Activated CD4-positive, CD25-positive, alpha-beta regulatory T cell (primary cell): ENCODE results near the gene PLA2G12A.
A peak's percentile ranks its signal among the peaks of the same experiment; 100 is the strongest.

Experiments used
- DNase-seq, 4 experiments: peaks; one replicate each; lab custom pipeline; 2025; lab: John Stamatoyannopoulos, UW

PLA2G12A gene

DNA sequence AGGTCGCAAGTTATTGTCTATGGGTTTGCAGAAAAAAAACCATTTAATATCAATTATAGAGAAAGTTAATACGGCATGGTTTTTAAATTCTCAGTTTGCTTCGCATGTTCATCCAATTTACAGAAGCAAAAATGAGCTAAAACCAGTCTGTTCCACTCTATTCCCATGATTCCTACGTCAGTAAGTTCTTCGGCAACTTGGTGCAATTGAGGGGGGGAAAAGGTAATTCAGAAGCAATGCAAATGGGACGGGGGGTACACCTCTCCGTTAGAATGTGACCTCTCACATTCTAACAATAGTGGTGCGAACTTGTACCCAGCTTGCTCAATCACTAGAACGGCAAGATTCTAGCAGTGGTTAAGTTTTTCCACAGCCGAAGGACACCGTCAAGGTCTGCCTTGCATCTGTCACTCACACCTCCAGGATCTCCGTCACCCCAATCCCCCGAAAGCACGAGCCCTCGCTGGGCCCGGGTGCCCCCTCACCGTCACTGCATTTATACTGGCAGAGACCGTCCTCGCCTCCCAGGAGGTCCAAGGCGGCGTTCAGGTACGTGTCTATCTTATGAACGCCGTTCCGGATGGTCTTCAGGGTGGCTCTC, 653 bp downstream of the PLA2G12A start:
- DNase-seq, result peak in 1 of 4 experiments; percentile 15

DNA sequence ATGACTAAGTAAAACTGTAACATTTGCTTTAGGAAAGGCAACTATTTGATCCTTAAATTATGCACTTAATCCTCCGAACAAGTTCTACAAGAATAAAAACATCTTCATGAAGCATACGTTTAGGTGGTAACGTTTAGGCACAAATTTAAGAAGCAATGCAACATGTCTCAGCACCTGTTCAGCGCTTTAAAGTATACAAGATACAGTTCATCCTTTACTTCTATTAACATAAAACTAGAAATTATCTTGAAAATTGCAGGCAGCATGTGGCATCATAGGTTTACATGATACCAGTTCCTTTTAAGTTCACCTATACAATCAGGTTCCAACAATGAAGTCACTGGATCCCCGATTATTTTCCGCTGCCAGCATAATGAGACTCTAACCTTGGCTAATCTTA, 1.5 kb downstream of the PLA2G12A start:
- no peak for DNase-seq

DNA sequence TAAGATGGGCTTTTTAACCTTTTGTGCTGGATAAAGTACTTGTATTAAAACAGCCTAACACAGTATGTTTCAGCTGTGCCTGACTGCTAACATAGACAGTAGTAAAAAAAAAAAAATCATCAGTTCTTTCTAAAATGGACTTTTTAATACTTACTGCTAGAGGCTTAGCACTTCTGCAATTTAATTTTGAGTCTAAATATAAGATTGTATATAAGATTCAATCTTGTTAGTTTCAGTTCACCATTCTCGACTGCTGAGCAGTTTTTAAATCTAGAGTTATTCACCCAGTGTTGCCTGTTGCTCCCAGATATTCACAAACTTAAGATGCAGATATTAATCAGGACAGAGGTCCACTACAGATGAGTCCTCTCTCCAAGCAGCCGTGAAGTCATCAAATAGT, 6.8 kb downstream of the PLA2G12A start:
- no peak for DNase-seq

DNA sequence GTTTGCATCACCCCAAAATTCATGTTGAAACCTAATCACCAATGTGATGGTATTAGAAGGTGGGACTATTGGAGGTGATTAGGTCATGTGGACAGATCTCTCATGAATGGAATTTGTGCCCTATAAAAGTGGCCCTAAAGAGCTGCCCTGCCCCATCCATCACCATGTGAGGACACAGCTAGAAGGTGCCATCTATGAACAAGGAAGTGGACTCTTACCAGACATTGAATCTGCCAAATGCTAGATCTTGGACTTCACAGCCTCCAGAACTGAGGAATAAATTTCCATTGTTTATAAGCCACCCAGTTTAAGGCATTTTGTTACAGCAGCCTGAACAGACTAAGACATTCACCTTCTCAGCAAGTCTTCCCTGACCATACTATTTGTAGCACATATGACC, 7.5 kb downstream of the PLA2G12A start:
- DNase-seq, result no peak

DNA sequence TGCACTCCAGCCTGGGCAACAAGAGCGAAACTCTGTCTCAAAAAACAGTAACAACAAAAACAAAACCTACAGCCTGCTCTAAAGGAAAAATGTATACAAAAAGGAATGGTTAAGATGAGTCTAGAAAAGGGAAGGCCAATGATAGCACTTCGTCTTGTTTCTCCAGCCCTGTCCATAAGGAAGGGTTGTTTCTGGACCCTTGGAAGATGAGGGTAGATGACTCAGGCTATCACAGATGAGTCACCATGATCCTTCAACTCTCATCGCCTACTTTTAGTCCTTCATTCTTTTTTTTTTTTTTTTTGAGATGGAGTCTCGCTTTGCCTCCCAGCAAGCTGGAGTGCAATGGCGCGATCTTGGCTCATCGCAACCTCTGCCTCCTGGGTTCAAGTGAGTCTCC, 8.8 kb downstream of the PLA2G12A start:
- no peak for DNase-seq

DNA sequence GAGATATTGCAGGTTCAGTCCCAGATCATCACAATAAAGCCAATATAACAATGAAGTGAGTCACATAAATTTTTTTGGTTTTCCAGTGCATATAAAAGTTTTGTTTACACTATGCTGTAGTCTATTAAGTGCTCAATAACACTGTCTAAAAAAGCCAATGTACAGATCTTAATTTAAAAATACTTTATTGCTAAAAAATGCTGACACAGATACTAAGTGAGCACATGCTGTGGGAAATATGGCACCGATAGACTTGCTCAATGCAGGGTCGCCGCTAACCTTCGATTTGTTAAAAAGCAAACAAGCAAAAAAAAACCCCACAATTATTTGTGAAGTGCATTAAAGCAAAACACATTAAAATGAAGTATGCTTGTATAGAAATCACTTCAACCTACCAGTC, 10.3 kb downstream of the PLA2G12A start:
- no peak for DNase-seq

DNA sequence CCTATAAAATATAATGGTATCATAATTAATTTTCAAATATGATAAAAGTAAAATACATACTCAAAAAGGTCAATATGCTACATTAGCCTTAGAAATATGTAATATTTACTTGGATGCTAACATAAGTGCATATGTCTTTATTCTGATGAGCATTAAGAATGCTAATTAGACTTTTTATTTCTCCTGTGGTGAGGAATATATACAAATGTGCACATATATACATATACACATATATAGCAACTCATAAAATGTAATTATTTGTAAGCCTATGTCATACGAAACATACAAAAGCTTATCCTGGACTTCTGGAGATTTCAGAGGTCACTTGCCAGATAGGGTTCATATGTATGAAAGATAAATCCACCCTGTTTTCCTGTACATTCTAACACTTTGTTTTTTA, 11.1 kb downstream of the PLA2G12A start:
- DNase-seq, result no peak

DNA sequence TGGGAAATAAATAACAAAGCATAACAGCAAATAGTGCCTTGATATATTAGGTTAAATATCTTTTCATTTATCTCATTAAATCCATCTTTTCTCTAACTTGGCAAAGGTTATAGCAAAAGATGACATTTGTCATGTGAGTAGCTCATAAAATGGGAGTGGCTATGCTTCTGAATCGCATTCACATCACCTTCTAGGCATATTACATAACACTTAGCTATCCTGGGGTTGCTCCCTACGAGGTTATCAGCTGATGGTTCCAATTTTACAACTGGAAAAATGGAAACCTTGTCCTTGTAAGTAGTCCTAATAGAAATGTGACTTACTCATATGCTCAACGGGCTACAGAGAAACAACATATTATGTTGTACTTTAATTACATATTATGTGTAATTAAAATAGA, 16.4 kb downstream of the PLA2G12A start:
- no peak for DNase-seq

DNA sequence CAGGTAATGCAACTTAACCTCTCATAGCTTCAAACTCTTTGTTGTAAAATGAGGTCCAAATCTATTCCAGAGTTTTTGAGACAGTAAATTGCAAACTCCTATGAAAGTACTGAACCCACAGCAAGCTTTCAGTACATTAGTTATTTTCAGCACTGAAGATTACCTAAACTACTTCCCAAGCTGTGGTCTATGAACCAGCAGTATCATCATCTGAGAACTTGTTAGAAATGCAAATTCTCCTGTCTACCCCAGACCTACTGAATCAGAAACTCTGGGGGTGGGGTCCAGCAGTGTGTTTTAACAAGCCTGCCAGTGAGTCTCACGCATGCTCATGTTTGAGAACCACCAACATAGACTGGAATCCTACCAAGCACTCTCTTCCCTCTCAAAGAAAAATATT, 20.9 kb downstream of the PLA2G12A start:
- DNase-seq, result no peak

DNA sequence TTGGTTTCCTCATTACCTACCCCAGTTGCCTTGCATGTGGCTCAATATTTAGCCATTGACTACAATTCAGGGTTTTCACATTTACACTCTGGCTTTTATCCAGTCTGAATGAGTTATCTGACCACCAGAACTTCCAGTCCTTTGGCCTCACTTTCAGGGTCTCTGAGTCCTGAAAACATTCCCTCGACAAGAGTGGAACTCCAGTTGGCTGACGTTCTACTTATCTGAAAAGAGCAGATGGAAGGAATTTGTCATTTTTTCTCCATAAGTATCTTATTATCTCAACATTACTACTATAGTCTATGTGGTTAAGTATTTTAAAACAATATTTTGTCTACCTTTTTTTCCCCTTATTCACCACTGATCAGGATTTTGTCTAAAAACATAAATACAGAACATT, 21.4 kb downstream of the PLA2G12A start:
- DNase-seq, result no peak

DNA sequence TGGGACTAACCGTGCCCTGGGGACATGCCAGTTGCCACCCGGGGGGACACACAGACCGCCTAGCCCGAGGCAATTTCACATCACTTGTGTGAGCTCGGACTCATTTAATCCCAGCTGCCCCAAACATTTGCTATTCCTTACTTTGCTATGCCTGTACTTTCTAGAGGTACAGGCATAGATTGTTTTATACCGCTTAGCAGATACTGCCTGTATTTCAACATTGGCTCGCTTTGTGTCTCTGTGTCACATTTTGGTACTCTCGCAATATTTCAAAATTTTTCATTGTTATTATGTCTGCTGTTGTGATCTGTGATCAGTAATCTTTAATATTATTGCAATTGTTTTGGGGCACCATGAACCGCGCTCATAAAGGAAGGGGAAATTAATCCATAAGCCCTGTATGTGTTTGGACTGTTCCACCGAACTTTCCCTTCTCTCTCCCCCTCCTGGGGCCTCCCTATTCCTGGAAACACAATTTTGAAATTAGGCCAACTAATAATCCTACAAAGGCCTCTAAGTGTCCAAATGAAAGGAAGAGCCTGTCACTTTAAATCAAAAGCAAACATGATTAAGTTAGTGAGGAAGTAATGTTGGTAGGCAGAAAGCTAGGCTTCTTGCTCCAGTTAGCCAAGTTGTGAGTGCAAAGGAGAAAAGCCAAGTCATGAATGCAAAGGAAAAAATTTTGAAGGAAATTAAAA, 26.1 kb downstream of the PLA2G12A start:
- no peak for DNase-seq

DNA sequence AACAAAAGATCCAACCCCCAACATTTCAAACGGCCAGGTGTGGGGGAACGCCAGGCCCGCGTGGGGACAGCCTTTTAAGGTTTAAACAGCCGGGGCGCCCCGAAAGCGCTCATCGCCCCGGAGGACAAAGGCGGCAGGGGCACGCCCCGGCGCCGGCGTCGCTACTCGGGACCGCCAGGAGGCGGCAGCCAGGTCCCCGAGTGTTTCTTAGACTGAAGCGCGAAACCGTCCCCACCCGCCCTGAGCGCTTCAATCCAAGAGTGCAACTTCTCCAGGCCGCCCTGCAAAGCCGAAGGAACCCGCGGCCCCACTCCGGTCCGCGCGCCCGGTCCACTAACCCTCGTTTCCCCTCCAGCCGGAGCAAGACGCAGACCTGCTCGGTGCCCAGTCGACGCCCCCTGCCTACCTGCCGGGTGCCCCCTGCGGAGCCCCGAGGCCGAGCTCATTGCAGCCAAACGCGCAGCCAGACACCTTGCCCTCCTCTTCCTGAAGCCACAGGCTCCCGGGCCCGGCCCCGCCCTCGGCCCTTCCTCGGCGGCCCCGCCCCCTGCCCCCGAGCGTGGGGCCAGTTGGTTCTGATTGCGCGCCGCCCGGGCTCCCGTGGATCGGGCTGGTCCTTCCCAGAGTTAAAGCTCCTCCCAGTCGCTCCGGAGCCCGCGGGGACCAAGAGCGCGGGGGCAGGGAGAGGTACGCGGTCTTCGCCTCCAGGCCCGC, 26.8 kb downstream of the PLA2G12A start, which contains the start of gene CASP6:
CASP6 (minus strand) TSS at position 496 of the 714 bp plus-strand sequence; CDS start at position 446, 50 bp downstream.
- DNase-seq, result peak; percentile 30 to 66 (median 51)

DNA sequence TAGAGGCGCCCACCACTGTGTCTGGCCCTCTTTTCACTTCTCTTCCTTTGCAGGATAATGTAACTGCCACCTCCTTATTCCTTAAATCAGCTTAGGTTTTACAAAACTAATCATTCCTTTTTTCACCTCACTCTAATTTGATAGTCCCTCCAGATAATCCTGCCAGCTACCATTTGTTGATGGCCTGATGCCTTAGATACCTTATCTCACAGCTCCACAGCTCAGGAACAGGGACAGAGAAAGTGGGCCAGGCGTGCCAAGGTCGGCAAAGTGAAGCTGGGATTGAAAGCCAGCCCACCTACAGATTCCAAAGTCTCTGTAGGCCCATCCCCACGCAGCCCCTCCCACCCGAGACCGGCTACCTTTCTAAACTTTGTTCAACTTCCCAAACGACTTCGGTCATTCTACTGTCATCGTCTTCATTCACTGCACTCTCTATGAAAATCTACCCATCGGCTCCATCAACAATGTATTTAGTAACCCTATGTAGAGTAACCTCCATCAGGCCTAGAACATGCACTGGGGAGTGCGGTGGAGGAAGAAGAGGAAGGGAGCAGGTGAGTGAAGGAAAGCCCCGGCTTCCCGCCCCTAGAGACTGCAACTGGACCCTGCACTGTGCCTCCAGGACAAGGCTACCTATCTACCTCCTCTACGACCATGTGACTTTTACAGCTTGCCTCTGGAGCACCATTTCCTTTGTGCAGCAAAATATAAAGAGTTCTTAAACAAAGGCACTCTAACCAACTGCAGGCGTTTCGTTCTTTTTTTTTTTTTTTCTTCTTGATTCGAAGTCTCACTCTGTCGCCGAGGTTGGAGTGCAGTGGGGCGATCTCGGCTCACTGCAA, 28.1 kb downstream of the PLA2G12A start:
- DNase-seq, result no peak

DNA sequence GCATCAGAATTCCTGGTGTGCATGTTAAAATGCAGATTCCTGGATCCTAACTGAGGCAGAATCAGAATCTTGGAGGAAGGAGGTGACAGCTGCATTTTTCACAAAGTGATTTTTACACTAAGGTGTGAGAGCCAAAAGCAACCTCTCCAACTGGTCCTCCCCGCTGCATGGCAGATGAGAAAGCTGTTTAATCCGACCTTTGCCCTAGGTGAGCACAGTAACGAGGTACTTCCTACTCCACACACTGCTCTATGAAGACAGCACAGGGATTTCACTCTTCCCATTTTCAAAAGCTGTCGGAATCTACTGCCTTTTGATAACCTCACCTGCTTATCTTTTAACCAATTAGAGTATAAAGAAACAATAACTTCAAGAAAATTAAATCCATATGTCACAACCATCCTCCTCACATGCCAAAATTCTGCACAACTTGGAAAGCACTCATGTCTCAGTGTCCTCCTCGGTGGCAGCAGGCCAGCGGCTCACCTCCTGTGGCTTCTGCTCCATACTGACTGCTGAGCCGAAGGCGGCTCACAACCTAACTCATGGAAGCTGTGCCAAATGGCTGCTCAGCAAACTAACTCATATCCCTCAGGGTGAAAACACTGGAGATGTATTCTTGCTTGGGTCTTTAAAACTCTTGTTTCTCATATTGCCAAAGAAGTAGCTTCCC, 30.2 kb downstream of the PLA2G12A start:
- no peak for DNase-seq

DNA sequence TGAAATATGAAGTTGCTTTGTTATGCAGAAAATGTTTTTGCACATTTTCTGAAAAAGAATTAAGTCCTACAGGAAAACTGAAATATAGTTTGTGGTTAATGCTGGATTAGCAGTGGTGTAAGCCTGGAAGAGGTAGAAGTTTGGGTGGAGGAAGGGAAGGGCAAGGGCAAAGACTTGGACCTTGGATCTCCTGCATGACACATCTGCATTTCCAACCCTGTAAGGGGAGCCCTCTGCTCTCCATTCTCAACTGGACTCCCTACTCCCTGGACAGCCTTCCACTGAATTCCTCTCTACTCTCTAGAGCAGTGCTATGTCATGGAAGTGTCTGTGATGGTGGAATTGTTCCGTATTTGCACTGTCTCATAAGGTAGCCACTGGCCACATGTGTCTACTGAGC, 31.2 kb downstream of the PLA2G12A start:
- DNase-seq, result no peak

DNA sequence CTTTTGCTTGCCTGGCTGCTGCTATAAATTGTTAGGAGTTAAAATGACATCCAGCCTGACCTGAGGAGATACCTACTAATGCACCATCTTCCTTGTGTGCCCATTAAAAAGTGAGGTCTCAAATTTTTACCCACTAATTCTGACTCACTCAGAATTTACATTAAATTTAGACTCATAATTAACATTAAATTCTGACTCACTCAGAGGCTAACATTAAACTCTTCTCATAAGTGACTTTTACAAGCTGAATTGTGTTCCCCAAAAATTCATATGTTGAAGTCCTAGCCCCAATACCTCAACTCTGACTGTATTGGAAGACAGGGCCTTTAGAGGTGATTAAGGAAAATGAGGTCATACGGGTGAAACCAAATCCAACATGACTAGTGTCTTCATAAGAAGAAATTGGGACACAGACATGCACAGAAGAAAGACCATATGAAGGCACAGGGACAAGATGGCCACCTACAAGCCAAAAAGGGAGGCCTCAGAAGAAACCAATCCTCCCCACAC, 38.4 kb downstream of the PLA2G12A start:
- DNase-seq, result no peak

DNA sequence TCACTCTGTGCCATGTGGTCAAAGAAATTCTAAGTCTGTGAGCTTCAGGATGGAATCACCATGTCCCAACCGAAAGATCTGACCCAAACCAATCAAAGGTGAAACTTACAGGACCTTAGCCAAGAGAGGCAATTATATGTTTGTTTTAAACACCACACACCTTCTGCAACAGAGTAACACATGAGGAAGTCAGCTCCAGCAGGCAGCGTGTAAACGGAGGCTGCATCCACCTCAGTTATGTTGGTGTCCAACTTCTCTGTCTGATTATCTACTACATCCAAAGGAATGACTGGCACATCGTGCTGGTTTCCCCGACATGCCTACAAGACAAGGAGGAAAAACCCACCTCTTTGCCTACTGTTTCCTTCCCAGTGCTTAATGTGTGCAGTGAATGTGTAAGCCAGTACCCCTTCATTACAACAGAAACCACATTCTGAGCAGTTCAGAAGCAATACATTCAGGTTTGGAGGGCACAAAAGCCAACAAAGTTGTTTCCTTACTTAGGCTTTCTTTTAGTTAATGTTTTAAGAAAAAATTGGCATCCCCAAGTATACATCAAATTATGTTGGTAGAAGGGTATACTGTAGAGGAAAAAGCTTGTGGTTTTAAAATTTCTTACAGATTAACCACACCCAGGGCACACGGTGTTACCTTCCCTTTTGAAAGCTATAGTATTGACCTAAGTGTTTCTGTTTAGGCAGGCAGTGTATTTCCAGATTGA, 39.0 kb downstream of the PLA2G12A start:
- DNase-seq, result no peak

DNA sequence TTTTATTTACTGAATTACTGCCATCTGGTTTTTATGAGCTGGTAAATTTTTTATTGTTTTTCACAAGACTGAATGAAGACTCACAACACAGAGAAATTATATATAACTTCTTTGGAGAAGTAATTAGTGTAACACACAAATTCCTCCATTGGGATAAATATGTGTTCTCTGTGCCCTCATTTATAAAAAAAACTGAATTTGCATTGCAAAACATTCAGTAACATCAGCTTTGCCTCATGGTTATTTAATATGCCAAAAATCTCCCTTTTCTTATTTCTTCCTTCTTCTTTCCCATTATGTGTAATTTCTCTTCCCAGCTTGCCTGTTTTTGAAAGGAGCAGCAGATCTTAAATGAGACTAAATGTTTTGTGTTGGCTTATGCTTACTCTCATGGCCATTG, 45.1 kb downstream of the PLA2G12A start:
- DNase-seq, result no peak

DNA sequence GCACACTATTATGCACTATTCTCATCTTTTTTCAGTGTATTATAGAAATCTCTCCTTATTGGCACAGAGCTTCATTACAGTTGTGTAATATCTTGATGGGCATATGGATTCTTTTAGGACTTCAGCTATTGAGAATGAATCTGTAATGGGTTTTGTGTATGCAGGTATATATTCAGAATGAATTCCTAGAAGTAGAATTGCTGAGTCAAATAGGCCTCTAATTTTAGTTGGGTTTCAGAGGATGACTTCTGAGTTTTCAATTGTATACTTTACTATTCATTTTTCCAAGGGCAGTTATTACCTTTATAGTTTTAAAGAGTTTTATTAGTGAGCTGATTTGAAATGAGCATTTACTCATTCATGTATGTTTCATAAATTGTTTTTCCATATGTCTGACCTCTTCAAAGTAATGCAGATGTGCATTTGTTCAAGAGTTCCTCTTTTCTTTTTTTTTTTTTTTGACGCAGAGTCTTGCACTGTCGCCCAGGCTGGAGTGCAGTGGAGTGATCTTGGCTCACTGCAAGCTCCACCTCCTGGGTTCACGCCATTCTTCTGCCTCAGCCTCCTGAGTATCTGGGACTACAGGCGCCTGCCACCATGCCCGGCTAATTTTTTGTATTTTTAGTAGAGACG, 46.1 kb downstream of the PLA2G12A start:
- no peak for DNase-seq

DNA sequence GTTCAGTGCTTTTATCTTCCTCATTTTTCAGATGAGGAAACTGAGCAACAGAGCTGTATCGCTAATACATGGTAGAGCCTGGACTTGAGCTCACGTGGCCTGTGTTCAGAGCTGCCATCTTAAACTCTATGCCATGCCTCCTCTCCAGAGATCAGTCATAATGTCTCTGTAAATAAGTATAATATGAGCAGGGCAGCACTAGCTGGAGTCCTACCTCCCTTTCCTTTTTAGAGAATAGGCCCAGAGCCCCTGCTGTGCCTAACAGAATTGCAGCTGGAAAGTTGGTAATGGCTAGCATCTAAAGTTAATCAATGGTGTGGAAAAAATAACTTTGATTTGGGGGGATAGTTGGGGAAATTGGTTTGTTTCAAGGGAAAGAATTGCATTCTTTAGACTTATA, 47.0 kb downstream of the PLA2G12A start:
- DNase-seq, result no peak
